Measurements from ENCODE around the gene MTHFR. TPM values are rescaled to one million over a fixed set of nuclear protein-coding genes. Genes with fewer than 3 reads are reported as not detected.

Gene MTHFR
- polyA plus RNA-seq, 1 of the 3 experiments (the other 2 are of a cell fraction) = 5.3 TPM

DNA sequence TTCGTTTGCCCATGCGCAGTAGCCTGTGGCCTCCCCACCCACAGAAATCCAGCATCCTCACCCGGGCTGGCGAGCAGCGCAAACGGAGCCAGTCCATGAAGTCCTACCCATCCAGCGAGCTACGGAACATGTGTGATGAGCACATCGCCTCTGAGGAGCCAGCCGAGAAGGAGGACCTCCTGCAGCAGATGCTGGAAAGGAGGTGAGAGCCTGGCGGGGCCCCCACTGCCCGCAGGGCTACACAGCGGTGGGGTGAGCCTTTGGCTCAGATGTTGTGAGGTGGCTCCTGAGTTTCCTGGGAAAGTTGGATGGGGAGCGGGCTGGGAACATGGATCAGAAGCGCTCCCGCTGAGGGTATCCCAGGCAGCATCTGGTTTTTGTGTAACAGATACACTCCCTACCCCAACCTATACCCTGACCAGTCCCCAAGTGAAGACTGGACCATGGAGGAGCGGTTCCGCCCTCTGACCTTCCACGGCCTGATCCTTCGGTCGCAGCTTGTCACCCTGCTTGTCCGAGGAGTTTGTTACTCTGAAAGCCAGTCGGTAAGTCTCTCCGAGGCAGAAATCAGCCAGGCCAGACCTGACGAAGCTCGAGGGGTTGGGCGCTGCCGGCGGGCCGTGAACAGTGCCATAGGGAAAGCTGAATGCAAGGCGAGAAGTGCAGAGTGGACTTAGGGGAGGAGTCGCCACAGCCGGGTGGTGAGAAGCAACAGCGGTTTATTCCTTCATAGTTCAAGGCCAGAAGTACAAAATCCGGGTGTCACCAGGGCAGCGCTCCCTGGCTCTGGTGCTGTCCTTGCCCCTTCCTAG lies 31.4 kb upstream of the MTHFR start:
- Histone ChIP-seq H3K4me3 (ENCODE audit: low read depth in 2 of 2, low read length in 1 of 2) (no peak overlapping the region), H3K79me2 (ENCODE audit: insufficient read depth) (no peaks in the 10 kb centered on the region), H3K4me1 (ENCODE audit: control insufficient read depth in 1 of 2, insufficient read depth in 2 of 2, low read depth in 1 of 2, low read length in 1 of 2) (peaks cover 0 to 16% of the 10 kb centered on the region in 2 experiments; a peak in 2 of 4 replicates), H3K9ac (no peak overlapping the region), H3K36me3 (replicated peaks in 1 of 2; ENCODE audit: control insufficient read depth in 1 of 2, insufficient read depth in 2 of 2, low read length in 1 of 2) (peaks cover 43 to 89% of the 10 kb centered on the region in 2 experiments), H3K27ac (ENCODE audit: low read depth in 2 of 2, low read length in 1 of 2) (no peak overlapping the region), H3K9me2 (no peaks in the 10 kb centered on the region), H3K9me3 (no peaks in the 10 kb centered on the region), H3K4me2 (no peak overlapping the region), H4K20me1 (ENCODE audit: insufficient read depth) (peaks cover 4% of the 10 kb centered on the region; the same call in 1 of the 2 replicates), H3K27me3 (ENCODE audit: insufficient read depth) (no peaks in the 10 kb centered on the region), H3F3A (replicated peaks; ENCODE audit: insufficient read depth) (no peaks in the 10 kb centered on the region), H2AFZ (ENCODE audit: low read depth) (no peak overlapping the region)
- ChIA-PET CTCF (interaction anchor here (1.1 to 15.4 kb wide), 12 partner anchors 8 to 288 kb away, joined by 4 to 316 read pairs (median 10); partner anchors contain the start of genes CLCN6, MTHFR and NPPA), POLR2A (interaction anchor here (2.8 kb wide), 1 partner anchor 71 kb away, joined by 17 read pairs; no protein-coding TSS in a partner anchor)
- no peak for TF ChIP-seq YY1 (IDR thresholded peaks at IDR 0.05; ENCODE audit: low read depth)
- TF ChIP-seq ZBTB33 (IDR thresholded peaks at IDR 0.05; ENCODE audit: borderline replicate concordance, low read depth) = no peak
- TF ChIP-seq TAF1 (IDR thresholded peaks at IDR 0.05; ENCODE audit: borderline replicate concordance, low read depth, low read length) = no peak
- TF ChIP-seq FOXM1 (IDR thresholded peaks at IDR 0.05; ENCODE audit: low read depth) = no peak
- no peak for TF ChIP-seq CTCF (IDR thresholded peaks at IDR 0.05)
- TF ChIP-seq RCOR1 (IDR thresholded peaks at IDR 0.05; ENCODE audit: low read length) = no peak
- TF ChIP-seq USF1 (IDR thresholded peaks at IDR 0.05; ENCODE audit: borderline replicate concordance, low read depth) = no peak
- TF ChIP-seq EP300 (IDR thresholded peaks at IDR 0.05; ENCODE audit: borderline replicate concordance in 1 of 2, low read depth in 1 of 2, low read length in 1 of 2) = no peak
- TF ChIP-seq MXI1 (IDR thresholded peaks at IDR 0.05; ENCODE audit: low read depth, low read length) = no peak
- no peak for TF ChIP-seq MEF2A (IDR thresholded peaks at IDR 0.05; ENCODE audit: borderline replicate concordance, low read depth)
- no peak for TF ChIP-seq ELF1 (IDR thresholded peaks at IDR 0.05)
- no peak for TF ChIP-seq NRF1 (IDR thresholded peaks at IDR 0.05; ENCODE audit: low read depth, low read length)
- no peak for TF ChIP-seq GABPA (IDR thresholded peaks at IDR 0.05; ENCODE audit: low read depth)
- 91% methylated on average over 30 of the region's 36 CpGs for WGBS (ENCODE audit: low lambda C conversion rate)
- DNase-seq = no peak

All from SK-N-SH (cell line).